HEK293 (cell line): ENCODE data around the gene RNF145.

Experiments used
- BCL11B ChIP-seq: fragments of 450-650 bp; formaldehyde crosslinking; IDR thresholded peaks from 2 replicates; pipeline ENCODE4 v1.5.1; 2016; ENCODE audit warnings: low read depth, missing biosample characterization, missing genetic modification characterization
- GLIS2 ChIP-seq: fragments of 450-650 bp; formaldehyde crosslinking; IDR thresholded peaks from 2 replicates; pipeline ENCODE4 v1.5.1; 2016; ENCODE audit warnings: missing biosample characterization, missing genetic modification characterization
- MYNN ChIP-seq: fragments of 450-650 bp; formaldehyde crosslinking; IDR thresholded peaks from 2 replicates; pipeline ENCODE4 v1.5.1; 2016; ENCODE audit warnings: missing biosample characterization, missing genetic modification characterization, borderline replicate concordance
- REPIN1 ChIP-seq: fragments of 450-650 bp; formaldehyde crosslinking; IDR thresholded peaks from 2 replicates; pipeline ENCODE4 v1.5.1; 2017; ENCODE audit warnings: missing biosample characterization, missing genetic modification characterization, low read depth
- SCRT1 ChIP-seq: fragments of 450-650 bp; formaldehyde crosslinking; IDR thresholded peaks from 2 replicates; pipeline ENCODE4 v1.5.1; 2016; ENCODE audit warnings: missing biosample characterization, missing genetic modification characterization, borderline replicate concordance
- SCRT2 ChIP-seq: fragments of 450-650 bp; formaldehyde crosslinking; IDR thresholded peaks from 2 replicates; pipeline ENCODE4 v1.5.1; 2016; ENCODE audit warnings: missing biosample characterization, missing genetic modification characterization
- SP7 ChIP-seq: fragments of 450-650 bp; formaldehyde crosslinking; IDR thresholded peaks from 2 replicates; pipeline ENCODE4 v1.5.1; 2016; ENCODE audit warnings: missing biosample characterization, missing genetic modification characterization
- TRIM28 ChIP-seq: IDR thresholded peaks from 2 replicates; pipeline ENCODE4 v1.6.1; 2011; ENCODE audit warnings: low read length, control low read depth, borderline replicate concordance
- WT1 ChIP-seq: fragments of 450-650 bp; formaldehyde crosslinking; IDR thresholded peaks from 2 replicates; pipeline ENCODE4 v1.5.1; 2016; ENCODE audit warnings: missing biosample characterization, missing genetic modification characterization
- ZFHX2 ChIP-seq: fragments of 450-650 bp; formaldehyde crosslinking; conservative IDR thresholded peaks from 2 replicates; pipeline ENCODE4 v1.5.1; 2016; ENCODE audit warnings: missing biosample characterization, missing genetic modification characterization
- ZNF121 ChIP-seq: fragments of 450-650 bp; formaldehyde crosslinking; IDR thresholded peaks from 2 replicates; pipeline ENCODE4 v1.5.1; 2016; ENCODE audit warnings: missing biosample characterization, missing genetic modification characterization
- ZNF169 ChIP-seq: fragments of 450-650 bp; formaldehyde crosslinking; IDR thresholded peaks from 2 replicates; pipeline ENCODE4 v1.5.1; 2016; ENCODE audit warnings: missing biosample characterization, missing genetic modification characterization
- ZNF175 ChIP-seq: fragments of 450-650 bp; formaldehyde crosslinking; IDR thresholded peaks from 2 replicates; pipeline ENCODE4 v1.5.1; 2016; ENCODE audit warnings: missing biosample characterization, missing genetic modification characterization
- ZNF214 ChIP-seq: fragments of 450-650 bp; formaldehyde crosslinking; IDR thresholded peaks from 2 replicates; pipeline ENCODE4 v1.5.1; 2017; ENCODE audit warnings: missing biosample characterization, mild to moderate bottlenecking, missing genetic modification characterization, borderline replicate concordance
- ZNF311 ChIP-seq: fragments of 450-650 bp; formaldehyde crosslinking; IDR thresholded peaks from 2 replicates; pipeline ENCODE4 v1.5.1; 2017; ENCODE audit warnings: missing biosample characterization, missing genetic modification characterization, borderline replicate concordance
- ZNF324 ChIP-seq: fragments of 450-650 bp; formaldehyde crosslinking; IDR thresholded peaks from 2 replicates; pipeline ENCODE4 v1.5.1; 2016; ENCODE audit warnings: missing biosample characterization, missing genetic modification characterization
- ZNF354C ChIP-seq: fragments of 450-650 bp; formaldehyde crosslinking; IDR thresholded peaks from 2 replicates; pipeline ENCODE4 v1.5.1; 2016; ENCODE audit warnings: missing biosample characterization, missing genetic modification characterization, low read depth, borderline replicate concordance
- ZNF391 ChIP-seq: fragments of 450-650 bp; formaldehyde crosslinking; IDR thresholded peaks from 2 replicates; pipeline ENCODE4 v1.5.1; 2016; ENCODE audit warnings: low read depth, missing biosample characterization, missing genetic modification characterization, borderline replicate concordance
- ZNF423 ChIP-seq: fragments of 450-650 bp; formaldehyde crosslinking; IDR thresholded peaks from 2 replicates; pipeline ENCODE4 v1.5.1; 2016; ENCODE audit warnings: missing biosample characterization, missing genetic modification characterization
- ZNF560 ChIP-seq: fragments of 450-650 bp; formaldehyde crosslinking; IDR thresholded peaks from 2 replicates; pipeline ENCODE4 v1.5.1; 2017; ENCODE audit warnings: missing biosample characterization, missing genetic modification characterization, borderline replicate concordance
- ZNF561 ChIP-seq: fragments of 450-650 bp; IDR thresholded peaks from 2 replicates; pipeline ENCODE4 v1.5.1; 2018; ENCODE audit warnings: missing biosample characterization, missing genetic modification characterization, borderline replicate concordance
- ZNF600 ChIP-seq: fragments of 450-650 bp; formaldehyde crosslinking; IDR thresholded peaks from 2 replicates; pipeline ENCODE4 v1.5.1; 2016; ENCODE audit warnings: missing biosample characterization, missing genetic modification characterization
- ZNF629 ChIP-seq: fragments of 450-650 bp; formaldehyde crosslinking; IDR thresholded peaks from 2 replicates; pipeline ENCODE4 v1.5.1; 2017; ENCODE audit warnings: missing biosample characterization, missing genetic modification characterization
- ZNF670 ChIP-seq: fragments of 450-650 bp; formaldehyde crosslinking; IDR thresholded peaks from 2 replicates; pipeline ENCODE4 v1.5.1; 2016; ENCODE audit warnings: missing biosample characterization, missing genetic modification characterization, low read depth
- ZNF701 ChIP-seq: fragments of 450-650 bp; formaldehyde crosslinking; IDR thresholded peaks from 2 replicates; pipeline ENCODE4 v1.5.1; 2016; ENCODE audit warnings: missing biosample characterization, missing genetic modification characterization
- ZNF747 ChIP-seq: fragments of 450-650 bp; formaldehyde crosslinking; IDR thresholded peaks from 2 replicates; pipeline ENCODE4 v1.5.1; 2016; ENCODE audit warnings: missing biosample characterization, missing genetic modification characterization
- ZSCAN30 ChIP-seq: fragments of 450-650 bp; IDR thresholded peaks from 2 replicates; pipeline ENCODE4 v1.5.1; 2018; ENCODE audit warnings: missing biosample characterization, mild to moderate bottlenecking, missing genetic modification characterization, moderate library complexity
- ZXDB ChIP-seq: fragments of 450-650 bp; formaldehyde crosslinking; IDR thresholded peaks from 2 replicates; pipeline ENCODE4 v1.5.1; 2016; ENCODE audit warnings: missing biosample characterization, missing genetic modification characterization
- TF ChIP-seq, protein P1 (sequence below): fragments of 450-650 bp; formaldehyde crosslinking; IDR thresholded peaks from 2 replicates; pipeline ENCODE4 v1.5.1; 2017; ENCODE audit warnings: missing biosample characterization, missing genetic modification characterization
- TF ChIP-seq, protein P2 (sequence below): fragments of 450-650 bp; formaldehyde crosslinking; IDR thresholded peaks from 2 replicates; pipeline ENCODE4 v1.5.1; 2016; ENCODE audit warnings: missing biosample characterization, missing genetic modification characterization, borderline replicate concordance
- TF ChIP-seq, protein P3 (sequence below): fragments of 450-650 bp; formaldehyde crosslinking; optimal IDR thresholded peaks from 2 replicates; pipeline ENCODE3; 2016; ENCODE audit warnings: missing biosample characterization, mild to moderate bottlenecking, missing genetic modification characterization
- TF ChIP-seq, protein P4 (sequence below): fragments of 450-650 bp; formaldehyde crosslinking; IDR thresholded peaks from 2 replicates; pipeline ENCODE4 v1.5.1; 2016; ENCODE audit warnings: missing biosample characterization, missing genetic modification characterization
- TF ChIP-seq, protein P5 (sequence below): fragments of 450-650 bp; formaldehyde crosslinking; IDR thresholded peaks from 2 replicates; pipeline ENCODE4 v1.5.1; 2016; ENCODE audit warnings: missing biosample characterization, missing genetic modification characterization

The RNF145 gene

DNA sequence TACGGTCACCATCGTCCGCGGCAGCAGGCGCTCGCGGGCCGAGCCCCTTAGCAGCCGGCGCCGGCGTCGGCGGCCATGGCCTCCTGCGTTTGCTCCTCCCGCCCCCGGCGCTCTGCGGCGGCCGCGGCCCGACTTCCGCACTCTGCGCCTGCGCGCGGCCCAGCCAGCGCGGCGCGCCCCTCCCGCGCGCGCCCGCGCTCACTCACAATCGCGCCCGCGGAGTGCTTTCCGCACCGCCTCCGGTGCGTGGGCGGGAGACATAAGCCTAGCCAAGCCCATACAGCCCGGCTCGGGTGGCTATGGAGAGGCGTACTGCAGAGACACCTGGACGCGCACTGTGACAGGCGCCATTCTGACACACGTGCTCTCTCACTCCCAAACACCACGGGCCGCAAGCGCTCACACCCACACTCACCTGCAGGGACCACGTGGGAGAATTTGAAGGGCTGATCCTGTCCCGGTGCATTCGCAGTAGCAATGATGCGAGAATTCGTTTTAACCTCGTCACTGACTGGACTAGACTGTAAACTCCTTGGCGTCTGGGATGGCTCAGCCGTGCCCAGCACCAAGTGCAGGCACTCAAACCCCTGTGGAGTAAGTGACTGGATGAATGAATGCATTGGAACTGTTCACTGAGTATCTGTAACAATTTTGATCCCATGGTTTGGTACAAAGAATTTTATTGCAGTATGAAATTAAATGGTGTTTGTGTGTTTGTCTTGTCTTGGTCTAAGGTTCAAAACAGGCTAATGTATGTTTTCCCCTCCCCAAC, at the start of gene RNF145 (continued):
- TF ChIP-seq ZNF354C = no peak
- TF ChIP-seq, protein P1, sequence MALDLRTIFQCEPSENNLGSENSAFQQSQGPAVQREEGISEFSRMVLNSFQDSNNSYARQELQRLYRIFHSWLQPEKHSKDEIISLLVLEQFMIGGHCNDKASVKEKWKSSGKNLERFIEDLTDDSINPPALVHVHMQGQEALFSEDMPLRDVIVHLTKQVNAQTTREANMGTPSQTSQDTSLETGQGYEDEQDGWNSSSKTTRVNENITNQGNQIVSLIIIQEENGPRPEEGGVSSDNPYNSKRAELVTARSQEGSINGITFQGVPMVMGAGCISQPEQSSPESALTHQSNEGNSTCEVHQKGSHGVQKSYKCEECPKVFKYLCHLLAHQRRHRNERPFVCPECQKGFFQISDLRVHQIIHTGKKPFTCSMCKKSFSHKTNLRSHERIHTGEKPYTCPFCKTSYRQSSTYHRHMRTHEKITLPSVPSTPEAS = peak; percentile 25; the same call in 1 of the 2 replicates
- TF ChIP-seq BCL11B = peak; percentile 62; the same call in 1 of the 2 replicates
- peak; percentile 98 for TF ChIP-seq ZFHX2 (tag by site-specific recombination)
- TF ChIP-seq ZXDB (tag by site-specific recombination) = peak; percentile 91
- TF ChIP-seq, protein P2, sequence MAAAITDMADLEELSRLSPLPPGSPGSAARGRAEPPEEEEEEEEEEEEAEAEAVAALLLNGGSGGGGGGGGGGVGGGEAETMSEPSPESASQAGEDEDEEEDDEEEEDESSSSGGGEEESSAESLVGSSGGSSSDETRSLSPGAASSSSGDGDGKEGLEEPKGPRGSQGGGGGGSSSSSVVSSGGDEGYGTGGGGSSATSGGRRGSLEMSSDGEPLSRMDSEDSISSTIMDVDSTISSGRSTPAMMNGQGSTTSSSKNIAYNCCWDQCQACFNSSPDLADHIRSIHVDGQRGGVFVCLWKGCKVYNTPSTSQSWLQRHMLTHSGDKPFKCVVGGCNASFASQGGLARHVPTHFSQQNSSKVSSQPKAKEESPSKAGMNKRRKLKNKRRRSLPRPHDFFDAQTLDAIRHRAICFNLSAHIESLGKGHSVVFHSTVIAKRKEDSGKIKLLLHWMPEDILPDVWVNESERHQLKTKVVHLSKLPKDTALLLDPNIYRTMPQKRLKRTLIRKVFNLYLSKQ = no peak
- TF ChIP-seq, protein P3, sequence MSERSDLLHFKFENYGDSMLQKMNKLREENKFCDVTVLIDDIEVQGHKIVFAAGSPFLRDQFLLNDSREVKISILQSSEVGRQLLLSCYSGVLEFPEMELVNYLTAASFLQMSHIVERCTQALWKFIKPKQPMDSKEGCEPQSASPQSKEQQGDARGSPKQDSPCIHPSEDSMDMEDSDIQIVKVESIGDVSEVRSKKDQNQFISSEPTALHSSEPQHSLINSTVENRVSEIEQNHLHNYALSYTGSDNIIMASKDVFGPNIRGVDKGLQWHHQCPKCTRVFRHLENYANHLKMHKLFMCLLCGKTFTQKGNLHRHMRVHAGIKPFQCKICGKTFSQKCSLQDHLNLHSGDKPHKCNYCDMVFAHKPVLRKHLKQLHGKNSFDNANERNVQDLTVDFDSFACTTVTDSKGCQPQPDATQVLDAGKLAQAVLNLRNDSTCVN = peak; percentile 92
- 0 out of 2 replicates have a peak, but pooled peaks have one; percentile 55 for TF ChIP-seq ZNF391 (tag by site-specific recombination)
- TF ChIP-seq SCRT2 (tag by site-specific recombination) = no peak
- TF ChIP-seq SCRT1 = no peak
- TF ChIP-seq, protein P4, sequence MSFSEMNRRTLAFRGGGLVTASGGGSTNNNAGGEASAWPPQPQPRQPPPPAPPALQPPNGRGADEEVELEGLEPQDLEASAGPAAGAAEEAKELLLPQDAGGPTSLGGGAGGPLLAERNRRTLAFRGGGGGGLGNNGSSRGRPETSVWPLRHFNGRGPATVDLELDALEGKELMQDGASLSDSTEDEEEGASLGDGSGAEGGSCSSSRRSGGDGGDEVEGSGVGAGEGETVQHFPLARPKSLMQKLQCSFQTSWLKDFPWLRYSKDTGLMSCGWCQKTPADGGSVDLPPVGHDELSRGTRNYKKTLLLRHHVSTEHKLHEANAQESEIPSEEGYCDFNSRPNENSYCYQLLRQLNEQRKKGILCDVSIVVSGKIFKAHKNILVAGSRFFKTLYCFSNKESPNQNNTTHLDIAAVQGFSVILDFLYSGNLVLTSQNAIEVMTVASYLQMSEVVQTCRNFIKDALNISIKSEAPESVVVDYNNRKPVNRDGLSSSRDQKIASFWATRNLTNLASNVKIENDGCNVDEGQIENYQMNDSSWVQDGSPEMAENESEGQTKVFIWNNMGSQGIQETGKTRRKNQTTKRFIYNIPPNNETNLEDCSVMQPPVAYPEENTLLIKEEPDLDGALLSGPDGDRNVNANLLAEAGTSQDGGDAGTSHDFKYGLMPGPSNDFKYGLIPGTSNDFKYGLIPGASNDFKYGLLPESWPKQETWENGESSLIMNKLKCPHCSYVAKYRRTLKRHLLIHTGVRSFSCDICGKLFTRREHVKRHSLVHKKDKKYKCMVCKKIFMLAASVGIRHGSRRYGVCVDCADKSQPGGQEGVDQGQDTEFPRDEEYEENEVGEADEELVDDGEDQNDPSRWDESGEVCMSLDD (tag by site-specific recombination) = peak; percentile 40; the same call in 1 of the 2 replicates
- TF ChIP-seq MYNN (tag by site-specific recombination) = no peak
- TF ChIP-seq GLIS2 (tag by site-specific recombination) = no peak
- 0 out of 2 replicates have a peak, but pooled peaks have one; percentile 44 for TF ChIP-seq REPIN1 (tag by site-specific recombination)
- TF ChIP-seq ZNF560 (tag by site-specific recombination) = no peak
- TF ChIP-seq ZNF169 = no peak
- TF ChIP-seq ZSCAN30 (tag by site-specific recombination) = peak; percentile 63
- no peak for TF ChIP-seq ZNF121 (tag by site-specific recombination)
- TF ChIP-seq ZNF600 (tag by site-specific recombination) = peak; percentile 89
- peak; percentile 44; the same call in 1 of the 2 replicates for TF ChIP-seq ZNF561 (tag by site-specific recombination)
- TF ChIP-seq ZNF324 (tag by site-specific recombination) = peak; percentile 42; the same call in 1 of the 2 replicates
- peak; percentile 80 for TF ChIP-seq ZNF629 (tag by site-specific recombination)
- TF ChIP-seq WT1 = peak; percentile 49
- no peak for TF ChIP-seq ZNF423 (tag by site-specific recombination)
- TF ChIP-seq ZNF670 = no peak
- no peak for TF ChIP-seq ZNF214 (tag by site-specific recombination)
- TF ChIP-seq, protein P5, sequence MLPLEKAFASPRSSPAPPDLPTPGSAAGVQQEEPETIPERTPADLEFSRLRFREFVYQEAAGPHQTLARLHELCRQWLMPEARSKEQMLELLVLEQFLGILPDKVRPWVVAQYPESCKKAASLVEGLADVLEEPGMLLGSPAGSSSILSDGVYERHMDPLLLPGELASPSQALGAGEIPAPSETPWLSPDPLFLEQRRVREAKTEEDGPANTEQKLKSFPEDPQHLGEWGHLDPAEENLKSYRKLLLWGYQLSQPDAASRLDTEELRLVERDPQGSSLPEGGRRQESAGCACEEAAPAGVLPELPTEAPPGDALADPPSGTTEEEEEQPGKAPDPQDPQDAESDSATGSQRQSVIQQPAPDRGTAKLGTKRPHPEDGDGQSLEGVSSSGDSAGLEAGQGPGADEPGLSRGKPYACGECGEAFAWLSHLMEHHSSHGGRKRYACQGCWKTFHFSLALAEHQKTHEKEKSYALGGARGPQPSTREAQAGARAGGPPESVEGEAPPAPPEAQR = peak; percentile 9; the same call in 1 of the 2 replicates
- TF ChIP-seq ZNF175 = no peak
- peak; percentile 62; the same call in 1 of the 2 replicates for TF ChIP-seq TRIM28
- TF ChIP-seq ZNF311 (tag by site-specific recombination) = no peak
- no peak for TF ChIP-seq ZNF747 (tag by site-specific recombination)
- peak; percentile 76 for TF ChIP-seq SP7 (tag by site-specific recombination)
- no peak for TF ChIP-seq ZNF701 (tag by site-specific recombination)
